Lower leg skin (tissue), 3 donors: ENCODE data around the gene HS2ST1.

Source experiments
- POLR2A ChIP-seq, 2 donors: fragments of 450-650 bp; IDR thresholded peaks; one replicate each; pipeline ENCODE4 v1.6.1; 2016 to 2017; ENCODE audit warnings: antibody characterized with exemption in 2 of 2, mild to moderate bottlenecking in 1 of 2, moderate library complexity in 1 of 2
- TF ChIP-seq, protein P1 (sequence below), 3 donors: fragments of 450-650 bp; IDR thresholded peaks; one replicate each; pipeline ENCODE4 v1.5.1; 2016; ENCODE audit warnings: antibody characterized with exemption in 3 of 3, mild to moderate bottlenecking in 3 of 3, moderate library complexity in 2 of 3

DNA sequence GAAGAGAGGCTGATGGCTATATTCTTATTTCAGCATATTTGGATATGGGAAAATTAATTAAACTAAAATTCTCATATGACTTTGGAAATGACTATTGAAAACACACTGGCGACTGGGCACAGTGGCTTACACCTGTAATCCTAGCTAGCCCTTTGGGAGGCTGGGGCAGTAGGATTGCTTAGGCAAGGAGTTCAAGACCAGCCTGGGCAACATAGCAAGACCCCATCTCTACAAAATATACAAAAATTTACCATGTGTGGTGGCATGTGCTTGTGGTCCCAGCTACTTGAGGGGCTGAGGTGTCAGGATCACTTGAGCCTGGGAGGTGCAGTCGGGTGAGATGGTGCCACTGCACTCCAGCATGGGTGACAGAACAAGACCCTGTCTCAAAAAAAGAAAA lies 26.2 kb downstream of the HS2ST1 start:
- no peak for TF ChIP-seq POLR2A (IDR thresholded peaks at IDR 0.05)
- TF ChIP-seq, protein P1, sequence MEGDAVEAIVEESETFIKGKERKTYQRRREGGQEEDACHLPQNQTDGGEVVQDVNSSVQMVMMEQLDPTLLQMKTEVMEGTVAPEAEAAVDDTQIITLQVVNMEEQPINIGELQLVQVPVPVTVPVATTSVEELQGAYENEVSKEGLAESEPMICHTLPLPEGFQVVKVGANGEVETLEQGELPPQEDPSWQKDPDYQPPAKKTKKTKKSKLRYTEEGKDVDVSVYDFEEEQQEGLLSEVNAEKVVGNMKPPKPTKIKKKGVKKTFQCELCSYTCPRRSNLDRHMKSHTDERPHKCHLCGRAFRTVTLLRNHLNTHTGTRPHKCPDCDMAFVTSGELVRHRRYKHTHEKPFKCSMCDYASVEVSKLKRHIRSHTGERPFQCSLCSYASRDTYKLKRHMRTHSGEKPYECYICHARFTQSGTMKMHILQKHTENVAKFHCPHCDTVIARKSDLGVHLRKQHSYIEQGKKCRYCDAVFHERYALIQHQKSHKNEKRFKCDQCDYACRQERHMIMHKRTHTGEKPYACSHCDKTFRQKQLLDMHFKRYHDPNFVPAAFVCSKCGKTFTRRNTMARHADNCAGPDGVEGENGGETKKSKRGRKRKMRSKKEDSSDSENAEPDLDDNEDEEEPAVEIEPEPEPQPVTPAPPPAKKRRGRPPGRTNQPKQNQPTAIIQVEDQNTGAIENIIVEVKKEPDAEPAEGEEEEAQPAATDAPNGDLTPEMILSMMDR (IDR thresholded peaks at IDR 0.05) = no peak
